Stimulated activated CD8-positive, alpha-beta memory T cell treated with anti-CD3 and anti-CD28 coated beads, Interleukin-2, amount 100 ng/mL, for 48 hours (primary cell): ENCODE measurements around the gene RBM20.
"Not testable (repeated sequence)": the region's sequence is repeated elsewhere in the genome, so short reads cannot be mapped to it uniquely, and the experiment has no call there.

Source experiments
- DNase-seq, 2 donors: peaks; one replicate each; pipeline ENCODE4 v3.0.0-alpha.2; 2020; ENCODE audit warnings: low read depth in 2 of 2

The RBM20 gene

GRCh38 chr10:110852255-110852896 lies 208.2 kb downstream of the RBM20 start:
- DNase-seq, result no peak

- DNase-seq, result no peak
Observed at GRCh38 chr10:110852947-110853346, 208.8 kb downstream of the RBM20 start.

- no peak for DNase-seq
Observed at GRCh38 chr10:110853921-110854605, 209.9 kb downstream of the RBM20 start.

DNA sequence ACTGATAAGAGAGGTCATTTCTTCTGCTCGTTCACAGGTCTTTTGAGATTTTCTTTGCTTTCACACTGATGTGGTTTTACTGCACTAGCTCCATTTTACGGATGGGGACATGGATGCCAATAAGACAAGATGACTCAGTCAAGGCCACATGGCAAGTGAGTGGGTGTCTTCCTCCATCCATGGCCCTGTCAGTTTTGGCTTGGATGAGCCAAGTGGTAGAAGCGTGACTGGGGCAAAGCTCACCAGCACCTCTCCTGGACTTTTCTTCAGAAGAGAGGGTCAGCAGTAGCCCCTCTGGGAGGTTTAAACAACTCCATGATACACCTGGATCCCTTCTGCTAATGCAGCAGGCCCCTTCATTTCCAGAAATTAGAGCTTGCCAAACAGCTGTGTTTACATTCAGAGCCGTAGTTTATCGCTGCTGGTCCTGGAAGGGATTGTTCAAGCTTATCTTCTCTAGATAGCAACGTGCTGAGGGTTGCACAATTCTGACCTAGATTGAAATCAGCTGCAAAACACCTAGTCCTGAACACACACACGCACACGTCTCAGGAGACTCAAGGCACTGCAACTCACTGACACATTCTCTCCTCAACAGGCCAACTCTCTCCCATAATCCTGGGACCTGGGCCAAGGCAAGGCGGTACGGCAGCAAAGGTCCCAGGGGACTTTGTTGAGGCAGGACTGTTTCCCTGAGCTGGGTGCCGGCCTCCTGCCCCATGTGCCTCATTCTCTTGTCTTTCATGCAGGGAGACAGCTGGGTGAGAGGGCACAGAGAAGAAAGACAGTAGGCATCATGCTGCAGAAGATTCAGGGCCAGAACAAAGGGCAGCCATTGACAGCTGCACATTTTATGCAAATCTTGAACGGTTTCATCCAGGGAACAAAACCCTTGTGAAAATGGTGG lies 213.4 kb downstream of the RBM20 start:
- DNase-seq, result no peak

GRCh38 chr10:110858297-110858934 lies 214.3 kb downstream of the RBM20 start:
- DNase-seq, result no peak

GRCh38 chr10:110859206-110859972 lies 215.3 kb downstream of the RBM20 start:
- DNase-seq, result no peak

DNA sequence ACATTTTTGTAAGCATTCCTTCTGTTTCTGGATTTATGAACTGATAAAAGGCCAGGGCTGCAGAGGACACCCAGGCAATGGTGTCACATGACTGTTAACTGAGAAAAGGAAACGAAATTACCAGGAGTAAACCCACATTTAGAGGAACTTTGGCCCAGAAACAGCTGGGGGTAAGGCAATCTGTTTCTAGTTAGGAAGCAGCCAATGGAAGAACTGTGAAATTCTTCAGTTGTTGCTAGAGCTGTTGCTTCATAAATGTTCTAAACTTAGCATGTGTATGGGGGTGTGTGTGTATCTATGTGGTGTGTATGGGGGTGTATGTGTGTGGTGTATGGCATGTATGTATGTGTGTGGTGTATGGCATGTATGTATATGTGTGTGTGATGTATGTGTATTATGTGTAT lies 215.8 kb downstream of the RBM20 start:
- DNase-seq, result no peak

DNA sequence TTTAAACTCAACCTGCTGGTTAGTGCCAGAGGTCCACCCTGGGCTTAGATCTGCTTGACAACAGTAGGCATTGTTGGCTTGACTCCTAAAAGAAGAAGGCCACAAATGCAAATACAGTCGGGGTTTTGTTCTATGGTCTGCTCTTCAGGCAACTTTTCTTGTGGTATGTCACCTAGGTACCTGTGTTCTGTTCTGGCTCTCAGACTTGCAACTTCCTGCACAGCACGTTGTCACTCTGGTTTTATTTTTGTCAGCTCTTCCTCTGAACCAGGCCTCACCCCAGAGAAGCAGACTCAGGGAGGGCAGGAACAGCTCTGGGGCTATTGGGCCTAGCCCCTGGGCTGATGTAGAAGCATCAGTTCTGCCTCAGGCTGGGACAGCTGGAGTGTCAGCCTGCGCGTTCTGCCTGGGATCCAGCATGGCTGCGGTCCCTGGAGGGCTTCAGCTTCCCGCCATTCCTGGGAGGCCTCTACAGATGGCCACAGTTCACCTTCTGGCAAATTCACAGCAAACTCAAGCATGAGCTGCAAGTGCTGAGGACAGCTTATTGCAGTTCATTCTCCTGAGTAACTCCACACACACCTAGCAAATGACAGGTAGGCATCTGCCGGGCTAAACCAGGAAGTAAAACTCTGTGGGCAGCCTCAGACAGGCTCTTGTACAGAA lies 216.6 kb downstream of the RBM20 start:
- no peak for DNase-seq

- no peak for DNase-seq
Observed at GRCh38 chr10:110861476-110861875, 217.3 kb downstream of the RBM20 start.

- DNase-seq, result no peak
Observed at GRCh38 chr10:110861930-110862649, 218.0 kb downstream of the RBM20 start.

GRCh38 chr10:110862961-110863360 lies 218.8 kb downstream of the RBM20 start:
- no peak for DNase-seq

- DNase-seq, result no peak
Observed at GRCh38 chr10:110863361-110863760, 219.2 kb downstream of the RBM20 start.

GRCh38 chr10:110863956-110864355 lies 219.8 kb downstream of the RBM20 start:
- no peak for DNase-seq

- no peak for DNase-seq
Observed at GRCh38 chr10:110864662-110865140, 220.6 kb downstream of the RBM20 start.

DNA sequence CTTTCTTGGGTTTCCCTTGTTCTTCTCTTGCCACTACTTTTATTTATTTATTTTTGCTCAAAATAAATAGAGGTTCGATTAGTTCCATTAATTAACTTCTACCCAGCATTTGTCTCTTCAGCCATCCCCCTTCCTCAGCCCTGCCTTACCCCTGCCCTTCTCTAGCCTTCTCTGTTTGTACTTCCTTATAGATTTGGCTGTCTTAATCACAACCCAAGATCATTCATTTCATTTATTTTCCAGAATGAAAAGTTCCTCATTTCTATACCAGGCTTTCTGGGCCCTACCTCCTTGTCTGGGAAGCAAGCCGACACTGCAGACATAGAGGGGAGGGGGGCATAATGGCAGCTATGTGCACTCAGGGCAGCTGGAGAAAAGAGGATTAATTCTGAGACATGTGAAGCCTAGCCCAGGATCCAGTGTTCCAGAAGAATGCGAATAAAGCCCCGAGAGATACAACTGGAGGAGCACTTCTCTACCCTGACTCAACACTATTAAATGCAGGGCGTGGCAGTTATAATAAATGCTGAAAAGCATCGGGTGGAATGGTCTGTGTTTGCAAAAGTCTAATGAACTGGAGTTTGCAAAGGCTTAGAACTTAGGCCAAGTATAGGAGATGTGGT lies 221.2 kb downstream of the RBM20 start:
- DNase-seq, result no peak

DNA sequence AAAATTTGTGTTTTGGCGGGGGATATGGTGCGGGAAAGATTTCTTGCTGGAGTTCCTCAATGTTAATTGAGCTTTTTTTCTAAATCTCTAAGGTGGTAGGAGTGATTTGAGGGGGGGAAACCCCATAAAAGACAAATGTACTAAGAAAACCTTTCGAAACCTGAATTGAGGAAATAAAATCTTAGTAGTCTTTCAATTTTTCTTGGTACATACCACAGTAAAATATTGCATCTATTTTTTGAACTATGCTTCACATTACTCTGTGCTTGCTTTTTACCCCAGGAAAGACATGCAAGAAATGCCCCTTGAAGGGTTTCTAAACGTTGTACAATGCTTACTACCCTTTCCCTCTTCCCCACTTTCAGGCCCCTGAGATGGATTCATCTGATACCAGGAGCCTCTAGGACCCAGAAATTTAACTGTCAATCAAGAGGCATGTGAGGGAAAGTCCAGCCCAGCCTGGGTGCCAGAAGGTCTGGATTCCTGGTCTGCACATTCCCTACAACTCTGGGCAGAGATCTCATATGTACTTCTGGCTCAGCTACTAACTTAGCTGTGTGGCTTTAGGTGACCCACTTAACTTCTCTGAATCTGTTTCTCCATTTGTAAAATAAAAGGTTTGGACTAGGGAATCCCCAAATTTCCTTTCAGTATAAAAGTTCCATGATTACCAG lies 221.8 kb downstream of the RBM20 start:
- no peak for DNase-seq

- DNase-seq, result not testable (repeated sequence)
Observed at GRCh38 chr10:110867011-110867806, 223.1 kb downstream of the RBM20 start.
